A549 treated with Hydrocortisone at 1 μM for 4 hours (cell line): Measurements from ENCODE around the gene FTSJ1. TPM values are rescaled to one million over a fixed set of nuclear protein-coding genes. Genes with fewer than 3 reads are reported as not detected.

Experiments used
- total RNA-seq: library from RNA; stranded (reverse); fragments of 200-300 nt; extraction: Qiagen RNA extraction; gene quantifications from 5 replicates; pipeline ENCODE4 v1.2.3, GENCODE V29; 2022

Gene FTSJ1, protein sequence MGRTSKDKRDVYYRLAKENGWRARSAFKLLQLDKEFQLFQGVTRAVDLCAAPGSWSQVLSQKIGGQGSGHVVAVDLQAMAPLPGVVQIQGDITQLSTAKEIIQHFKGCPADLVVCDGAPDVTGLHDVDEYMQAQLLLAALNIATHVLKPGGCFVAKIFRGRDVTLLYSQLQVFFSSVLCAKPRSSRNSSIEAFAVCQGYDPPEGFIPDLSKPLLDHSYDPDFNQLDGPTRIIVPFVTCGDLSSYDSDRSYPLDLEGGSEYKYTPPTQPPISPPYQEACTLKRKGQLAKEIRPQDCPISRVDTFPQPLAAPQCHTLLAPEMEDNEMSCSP
- 68.5 to 73.8 TPM (median 70.9 TPM) in 5 replicates for total RNA-seq

DNA sequence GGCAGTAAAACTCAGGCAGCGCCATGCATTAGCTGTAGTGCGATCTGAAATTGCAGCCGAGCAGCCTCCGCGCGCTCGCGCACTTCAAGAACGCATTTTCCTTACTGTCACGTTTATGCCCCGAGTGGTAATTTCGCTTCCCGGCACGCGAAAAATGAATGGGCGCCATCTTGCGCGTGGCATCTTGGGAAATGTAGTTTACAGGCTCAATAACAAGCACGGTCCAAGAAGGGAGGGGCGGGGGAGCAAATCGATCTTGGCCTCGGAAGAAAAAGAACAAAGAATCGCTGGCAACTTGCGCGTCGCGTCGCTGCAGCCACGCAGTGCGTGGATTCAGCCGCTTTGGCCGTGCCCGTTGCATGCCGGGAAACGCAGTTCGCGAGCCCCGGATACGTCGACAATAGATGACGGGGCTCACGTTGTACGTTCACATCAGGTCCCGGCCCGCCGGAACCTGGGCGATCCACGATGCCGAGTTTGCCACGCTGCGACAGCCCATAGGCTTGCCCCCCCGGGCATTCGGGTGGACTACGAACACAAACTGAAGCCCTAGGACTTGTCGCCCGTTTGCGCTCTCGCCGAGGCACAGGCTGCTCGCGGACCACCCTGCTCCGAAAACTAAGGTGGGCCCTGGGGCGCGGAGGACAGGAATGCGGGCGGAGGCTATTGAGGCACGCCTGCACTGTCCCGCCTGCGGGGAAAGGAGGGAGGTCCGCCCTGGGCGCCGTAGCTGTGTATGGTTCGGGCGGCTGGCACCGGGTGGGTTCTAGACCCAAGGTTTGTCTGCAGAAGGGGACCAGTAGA is at the start of gene FTSJ1:
Gene FTSJ1, plus strand, starts transcription at position 426 of the 804 bp plus-strand sequence. CDS start 1,849 bp downstream, outside the sequence.

DNA sequence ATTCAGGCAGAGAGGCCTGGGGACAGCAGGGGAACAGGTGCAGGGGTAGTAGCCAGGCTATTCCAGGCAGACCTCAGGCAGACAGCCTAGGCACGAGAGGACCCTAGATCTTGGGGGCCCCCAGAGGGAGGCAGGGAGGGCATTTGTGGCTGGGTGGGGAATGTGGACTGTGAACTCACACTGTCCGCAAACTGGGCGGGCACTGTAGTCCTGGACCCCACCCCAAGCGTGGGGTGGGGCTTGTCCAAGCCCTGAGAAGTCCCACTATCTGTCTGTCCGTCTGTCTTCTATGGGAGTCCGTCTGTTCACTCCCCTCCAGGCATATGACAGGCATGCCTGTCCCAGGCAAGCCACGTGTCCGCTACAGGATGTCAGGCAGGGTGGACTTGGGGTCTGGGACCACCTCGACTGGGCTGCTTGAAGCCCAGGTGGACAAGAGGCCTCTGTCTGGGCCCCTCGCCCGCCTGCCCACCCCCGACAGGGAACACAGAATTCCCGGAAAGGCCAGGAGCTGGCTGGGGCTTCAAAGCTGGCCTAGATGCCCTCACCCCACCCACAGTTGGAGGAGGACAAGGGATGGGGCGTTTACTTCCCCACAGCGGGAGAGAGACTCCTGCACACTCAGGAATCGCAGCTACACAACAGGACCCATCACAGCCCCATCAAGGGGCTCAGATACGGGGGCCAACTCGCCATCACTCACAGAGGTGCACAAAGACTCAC is 5.7 kb upstream of the FTSJ1 start, which contains the start of gene SLC38A5:
Gene SLC38A5, minus strand, starts transcription at position 151 of the 723 bp plus-strand sequence. CDS start 2,336 bp downstream, outside the sequence.

DNA sequence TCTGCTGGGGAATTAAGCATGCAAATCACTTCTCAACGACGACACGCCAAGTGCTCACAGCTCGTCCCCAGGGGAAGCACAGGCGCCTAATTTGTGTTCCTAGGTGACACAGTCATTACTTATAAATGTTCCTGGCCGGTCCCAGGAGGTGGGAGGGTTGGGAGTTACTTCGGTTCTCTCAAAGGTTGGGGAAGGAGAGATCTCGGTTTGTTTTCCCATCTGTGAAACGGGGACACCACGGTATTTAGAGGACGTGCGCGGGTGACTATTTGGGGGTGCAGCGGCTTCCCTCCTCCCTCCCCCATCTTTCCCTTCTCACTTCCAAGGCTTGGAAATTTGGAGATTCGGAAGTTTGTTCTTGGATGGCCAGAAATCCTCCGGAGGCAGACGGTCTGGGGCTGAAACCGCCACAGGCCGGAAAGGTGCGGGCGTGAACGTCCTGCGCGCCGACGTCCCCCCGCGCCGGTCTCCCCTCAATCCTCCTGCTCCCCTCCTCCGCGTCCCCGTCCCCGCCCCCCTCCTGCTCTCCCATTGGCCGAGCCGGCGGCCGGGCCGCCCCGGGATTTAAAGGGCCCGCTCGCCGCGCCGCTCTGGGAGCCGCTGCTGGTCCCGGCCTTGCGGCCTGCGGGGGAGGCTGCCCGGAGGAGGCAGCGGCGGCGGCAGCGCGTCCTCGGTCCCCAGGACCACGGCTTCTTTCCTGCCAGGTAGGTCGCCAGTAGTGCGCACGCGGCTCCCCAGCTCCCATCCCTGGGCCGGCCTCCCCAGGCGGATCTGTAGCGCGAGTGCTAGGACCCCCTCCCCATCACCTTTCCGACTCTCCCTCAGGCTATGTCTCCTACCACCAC is 32.6 kb downstream of the FTSJ1 start, which contains the start of gene PORCN:
Gene PORCN, plus strand, starts transcription at position 593 of the 845 bp plus-strand sequence. CDS start 829 bp downstream, outside the sequence.

DNA sequence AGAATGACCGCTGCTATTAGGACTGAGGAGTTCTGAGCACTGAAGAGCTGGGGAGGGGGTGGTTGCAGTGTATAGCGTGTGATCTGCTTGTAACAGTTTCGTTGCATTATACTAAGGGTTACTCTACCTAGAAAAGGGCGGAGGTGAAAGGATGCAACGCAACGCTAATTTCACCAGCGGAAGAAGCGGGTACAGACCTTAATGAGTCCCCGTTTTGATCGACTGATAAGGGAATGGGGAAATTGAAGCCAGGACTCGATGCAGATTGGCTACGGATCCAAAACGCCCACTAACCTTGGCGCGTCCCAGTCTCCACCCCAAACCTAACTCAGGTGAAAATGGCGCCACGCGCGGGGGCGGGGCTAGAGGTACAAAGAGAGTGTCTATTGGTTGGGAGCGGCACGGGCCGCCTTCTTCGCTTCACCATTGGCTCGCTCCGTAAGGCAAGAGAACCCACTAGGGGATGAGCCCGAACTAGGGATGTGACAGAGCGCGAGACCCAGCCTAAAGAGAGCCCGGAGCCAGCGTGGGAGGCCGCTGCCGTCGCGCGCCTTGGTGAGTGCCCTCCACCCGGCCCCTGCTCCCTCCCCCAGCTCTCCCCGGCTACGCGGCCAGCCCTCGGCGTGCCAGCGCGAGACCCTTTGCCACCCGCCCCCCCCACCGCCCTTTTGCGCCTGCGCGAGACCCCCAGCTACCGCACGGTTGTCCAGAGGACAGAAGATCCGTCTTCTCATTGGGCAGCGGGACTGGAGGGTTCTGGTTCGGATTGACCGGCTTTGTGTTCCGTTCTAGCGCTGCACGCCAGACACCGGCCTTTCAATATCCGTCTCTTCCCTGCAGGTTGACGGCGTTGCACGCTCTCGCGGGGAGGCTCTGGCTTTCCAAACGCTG is 45.6 kb downstream of the FTSJ1 start, which contains the start of gene EBP:
Gene EBP, plus strand, starts transcription at position 456 of the 891 bp plus-strand sequence. CDS start 1,964 bp downstream, outside the sequence.

Other genes with a start within 250 kb of the FTSJ1 start
- gene SSX1, start 220.8 kb upstream of the FTSJ1 start, total RNA-seq, result not detected in 5 replicates
- gene SSX3, start 119.5 kb upstream of the FTSJ1 start, total RNA-seq, result not detected in 5 replicates
- gene SSX4, start 92.7 kb upstream of the FTSJ1 start, total RNA-seq, result not detected in 5 replicates
- gene SSX4B, start 64.2 kb upstream of the FTSJ1 start, total RNA-seq, result not detected in 5 replicates
- 0.18 to 0.38 TPM (median 0.26 TPM) in 5 replicates for gene SLC38A5, start 5.9 kb upstream of the FTSJ1 start, total RNA-seq
- 15.4 to 17.4 TPM (median 16.0 TPM) in 5 replicates for gene PORCN, start 32.8 kb downstream of the FTSJ1 start, total RNA-seq
- 138 to 157 TPM (median 148 TPM) in 5 replicates for gene EBP, start 45.6 kb downstream of the FTSJ1 start, total RNA-seq
- gene TBC1D25, start 63.5 kb downstream of the FTSJ1 start, total RNA-seq, result 10.0 to 16.4 TPM (median 12.6 TPM) in 5 replicates
- 345 to 656 TPM (median 367 TPM) in 5 replicates for gene RBM3, start 98.3 kb downstream of the FTSJ1 start, total RNA-seq
- gene WDR13, start 121.3 kb downstream of the FTSJ1 start, total RNA-seq, result 58.8 to 99.9 TPM (median 84.2 TPM) in 5 replicates
- 0.20 to 0.61 TPM (median 0.28 TPM) in 5 replicates for gene WAS, start 207.6 kb downstream of the FTSJ1 start, total RNA-seq
- gene SUV39H1, start 220.5 kb downstream of the FTSJ1 start, total RNA-seq, result 21.9 to 24.0 TPM (median 22.9 TPM) in 5 replicates